ENCODE results near the gene PMVK. TPM values are rescaled to one million over a fixed set of nuclear protein-coding genes. Genes with fewer than 3 reads are reported as not detected.

The PMVK gene
- total RNA-seq, 1 donor from 2014 or later: 20.6 TPM

GRCh38 chr1:154878371-154879037 is 58.0 kb downstream of the PMVK start:
- intact Hi-C loops (cut with DNase I): loop anchor here (10.0 kb wide), 1 partner anchor 184 kb away; no protein-coding TSS in a partner anchor
- no peaks in the 10 kb centered on the region for H3K27me3 ChIP-seq
- no peak overlapping the region for H3K4me3 ChIP-seq
- no peaks in the 10 kb centered on the region for H3K36me3 ChIP-seq
- TF ChIP-seq CTCF (IDR thresholded peaks at IDR 0.05) (peak; percentile 57 to 90 (median 90)), POLR2A (IDR thresholded peaks at IDR 0.05) (no peak), POLR2AphosphoS5 (IDR thresholded peaks at IDR 0.05; ENCODE audit: insufficient read depth in 1 of 2, low read depth in 1 of 2) (no peak)
- no peaks in the 10 kb centered on the region for H3K9me3 ChIP-seq
- no peak overlapping the region for H3K27ac ChIP-seq
- H3K4me1 ChIP-seq: peaks cover 4% of the 10 kb centered on the region
- DNase-seq (ENCODE audit: extremely low spot score in 2 of 2): no peak

- H3K36me3 ChIP-seq: no peaks in the 10 kb centered on the region
- DNase-seq (ENCODE audit: extremely low spot score in 2 of 2): no peak
- peaks cover 4% of the 10 kb centered on the region for H3K4me1 ChIP-seq
- intact Hi-C loops (cut with DNase I): loop anchor here (10.0 kb wide), 1 partner anchor 183 kb away; no protein-coding TSS in a partner anchor
- H3K4me3 ChIP-seq: no peak overlapping the region
- no peaks in the 10 kb centered on the region for H3K9me3 ChIP-seq
- no peak overlapping the region for H3K27ac ChIP-seq
- no peaks in the 10 kb centered on the region for H3K27me3 ChIP-seq
- TF ChIP-seq POLR2AphosphoS5 (IDR thresholded peaks at IDR 0.05; ENCODE audit: insufficient read depth in 1 of 2, low read depth in 1 of 2): no peak
- TF ChIP-seq CTCF (IDR thresholded peaks at IDR 0.05): no peak
Measured at GRCh38 chr1:154877370-154877974, 59.0 kb downstream of the PMVK start.

GRCh38 chr1:154876842-154877369 is 59.6 kb downstream of the PMVK start:
- DNase-seq (ENCODE audit: extremely low spot score in 2 of 2): no peak
- H3K9me3 ChIP-seq: no peaks in the 10 kb centered on the region
- no peak for TF ChIP-seq POLR2A (IDR thresholded peaks at IDR 0.05)
- no peak for TF ChIP-seq CTCF (IDR thresholded peaks at IDR 0.05)
- no peak for TF ChIP-seq POLR2AphosphoS5 (IDR thresholded peaks at IDR 0.05; ENCODE audit: insufficient read depth in 1 of 2, low read depth in 1 of 2)
- H3K27me3 ChIP-seq: no peaks in the 10 kb centered on the region
- intact Hi-C loops (cut with DNase I): loop anchor here (10.0 kb wide), 1 partner anchor 182 kb away; no protein-coding TSS in a partner anchor
- H3K27ac ChIP-seq: no peak overlapping the region
- H3K36me3 ChIP-seq: no peaks in the 10 kb centered on the region
- no peak overlapping the region for H3K4me3 ChIP-seq
- H3K4me1 ChIP-seq: peaks cover 4% of the 10 kb centered on the region

Small RNA genes lying within 50 kb of the gene (microRNA-seq; reads per million reads assigned to microRNA genes)
- not detected for gene MIR4258 (ENCODE audit: borderline number of aligned reads, borderline replicate concordance)

Small RNA genes lying within 50 kb of the gene (small RNA-seq; reads per million reads assigned to genes)
- gene MIR4258 (not detected), gene RF00017 (not detected)

Other genes starting within 250 kb of the PMVK start
- gene KCNN3, start 66.4 kb downstream of the PMVK start, total RNA-seq: 7.4 TPM
- gene PBXIP1, start 19.4 kb upstream of the PMVK start, total RNA-seq: 56.5 TPM
- 19.2 TPM for gene PYGO2, start 25.1 kb upstream of the PMVK start, total RNA-seq
- 110 TPM for gene SHC1, start 34.0 kb upstream of the PMVK start, total RNA-seq
- 30.4 TPM for gene CKS1B, start 38.0 kb upstream of the PMVK start, total RNA-seq
- 20.6 TPM for gene FLAD1, start 46.6 kb upstream of the PMVK start, total RNA-seq
- gene LENEP, start 56.9 kb upstream of the PMVK start, total RNA-seq: not detected
- gene ZBTB7B, start 66.1 kb upstream of the PMVK start, total RNA-seq: 77.6 TPM
- gene DCST2, start 97.1 kb upstream of the PMVK start, total RNA-seq: 7.9 TPM
- not detected for gene DCST1, start 97.1 kb upstream of the PMVK start, total RNA-seq
- gene ADAM15, start 114.6 kb upstream of the PMVK start, total RNA-seq: 193 TPM
- 13.8 TPM for gene EFNA4, start 127.0 kb upstream of the PMVK start, total RNA-seq
- gene EFNA3, start 142.1 kb upstream of the PMVK start, total RNA-seq: 22.3 TPM
- 57.9 TPM for gene EFNA1, start 191.2 kb upstream of the PMVK start, total RNA-seq
- gene SLC50A1, start 199.1 kb upstream of the PMVK start, total RNA-seq: 11.8 TPM
- gene DPM3, start 203.8 kb upstream of the PMVK start, total RNA-seq: 114 TPM
- 117 TPM for gene KRTCAP2, start 236.6 kb upstream of the PMVK start, total RNA-seq
- gene TRIM46, start 237.1 kb upstream of the PMVK start, total RNA-seq: 2.7 TPM